Upper lobe of left lung (tissue), 6 donors: ENCODE measurements around the gene AOC3. TPM values are rescaled to one million over a fixed set of nuclear protein-coding genes. Genes with fewer than 3 reads are reported as not detected.
A peak's percentile ranks its signal among the peaks of the same experiment; 100 is the strongest.
"Not testable (repeated sequence)": the region's sequence is repeated elsewhere in the genome, so short reads cannot be mapped to it uniquely, and the experiment has no call there.

Experiments
- ATAC-seq, 2 donors: fragments of 200-7000 bp; cut with Tn5 transposase; one replicate each; pipeline ENCODE4 v1.9.1; 2022; ENCODE audit warnings: mild to moderate bottlenecking in 2 of 2, moderate library complexity in 2 of 2; ENCODE audit not compliant: low FRiP score in 2 of 2
- DNase-seq, 2 donors: peaks; one replicate each; pipeline ENCODE4 v3.0.0-alpha.2; 2019 to 2020
- H3K27ac ChIP-seq, 4 donors: fragments of 200-600 bp; sonication (generic); one replicate each; pipeline ENCODE4 v1.5.1; 2016 to 2019
- H3K27me3 ChIP-seq, 4 donors: fragments of 200-600 bp; sonication (generic); one replicate each; pipeline ENCODE4 v1.5.1; 2017 to 2019
- H3K36me3 ChIP-seq, 4 donors: fragments of 200-600 bp; sonication (generic); one replicate each; pipeline ENCODE4 v1.5.1; 2016 to 2019
- H3K4me1 ChIP-seq, 4 donors: fragments of 200-600 bp; sonication (generic); one replicate each; pipeline ENCODE4 v1.5.1; 2018 to 2019
- H3K4me3 ChIP-seq, 4 donors: fragments of 200-600 bp; sonication (generic); one replicate each; pipeline ENCODE4 v1.5.1; 2017 to 2019; ENCODE audit warnings: mild to moderate bottlenecking in 2 of 4, moderate library complexity in 1 of 4
- H3K9me3 ChIP-seq, 4 donors: fragments of 200-600 bp; sonication (generic); one replicate each; pipeline ENCODE4 v1.5.1; 2018 to 2019
- CTCF ChIP-seq, 6 experiments: fragments of 450-650 bp in 4 of 6; fragments of 200-600 bp in 2 of 6; sonication (generic) in 2 of 6; IDR thresholded peaks; one replicate each; pipeline ENCODE4 v1.5.1; 2016 to 2019; ENCODE audit warnings: antibody characterized with exemption in 6 of 6
- EP300 ChIP-seq, 4 donors: sonication (generic); formaldehyde crosslinking; IDR thresholded peaks; one replicate each; pipeline ENCODE4 v1.5.1; 2017; ENCODE audit warnings: antibody characterized with exemption in 4 of 4, control low read depth in 2 of 4
- POLR2A ChIP-seq, 4 donors: fragments of 450-650 bp; IDR thresholded peaks; one replicate each; pipeline ENCODE4 v1.5.1; 2016 to 2017; ENCODE audit warnings: antibody characterized with exemption in 4 of 4, mild to moderate bottlenecking in 2 of 4
- POLR2AphosphoS5 ChIP-seq, 2 donors: sonication (generic); formaldehyde crosslinking; IDR thresholded peaks; one replicate each; pipeline ENCODE4 v1.5.1; 2017; ENCODE audit warnings: antibody characterized with exemption in 2 of 2
- WGBS, 2 donors: methylation state at CpG; one replicate each; pipeline ENCODE4 v1.1.5; 2017 to 2018; 5-methylcytosine and 5-hydroxymethylcytosine counted together
- total RNA-seq, 6 donors: library from RNA; depleted of rRNA in 4 of 6; stranded (reverse); fragments of >200 nt in 4 of 6; gene quantifications; one replicate each; pipeline versions ENCODE4 v1.1.0 to v1.2.1, GENCODE V29; 2016 to 2021
- donor health status: DM: no; HTN: no; CAD: no; lungs with moderate emphysema.
- donor health status: DM: no; HTN: yes; CAD: no; lungs with severe emphysema.

Gene AOC3
- total RNA-seq, 6 donors from 2014 or later, result 76.9 to 210 (median 111) TPM

GRCh38 chr17:42882166-42882565, 31.2 kb downstream of the AOC3 start:
- Histone ChIP-seq H3K4me3 (no peak overlapping the region), H3K9me3 (no peaks in the 10 kb centered on the region), H3K27ac (no peak overlapping the region), H3K27me3 (no peaks in the 10 kb centered on the region), H3K4me1 (peaks cover 0 to 29% (median 12%) of the 10 kb centered on the region in 4 donors), H3K36me3 (no peaks in the 10 kb centered on the region)
- TF ChIP-seq POLR2AphosphoS5 (IDR thresholded peaks at IDR 0.05) (no peak), CTCF (IDR thresholded peaks at IDR 0.05) (no peak), EP300 (IDR thresholded peaks at IDR 0.05) (no peak), POLR2A (IDR thresholded peaks at IDR 0.05) (no peak)
- DNase-seq (no peak), ATAC-seq (no peak)
- WGBS, 2 donors, result 88 to 90% methylated on average over 8 of the region's 8 CpGs

- Histone ChIP-seq H3K4me1 (peaks cover 0 to 29% (median 12%) of the 10 kb centered on the region in 4 donors), H3K27me3 (no peaks in the 10 kb centered on the region), H3K27ac (no peak overlapping the region), H3K36me3 (no peaks in the 10 kb centered on the region), H3K4me3 (no peak overlapping the region), H3K9me3 (no peaks in the 10 kb centered on the region)
- DNase-seq (peak in 1 of 2 donors; percentile 27), ATAC-seq (no peak)
- WGBS, 2 donors, result 74 to 79% methylated on average over 7 of the region's 7 CpGs
- TF ChIP-seq POLR2AphosphoS5 (IDR thresholded peaks at IDR 0.05) (no peak), CTCF (IDR thresholded peaks at IDR 0.05) (no peak)
Observed at GRCh38 chr17:42883802-42884558, 33.0 kb downstream of the AOC3 start.

GRCh38 chr17:42885806-42886205, 34.8 kb downstream of the AOC3 start:
- DNase-seq, H3K4me3 ChIP-seq, H3K9me3 ChIP-seq, H3K36me3 ChIP-seq, H3K27me3 ChIP-seq, ATAC-seq: not testable (repeated sequence)
- Histone ChIP-seq H3K4me1 (peaks cover 0 to 29% (median 12%) of the 10 kb centered on the region in 4 donors), H3K27ac (peak overlapping the region in 3 of 4 donors; percentile 7 to 54 (median 24))
- WGBS, 2 donors, result 92 to 94% methylated on average over 3 of the region's 3 CpGs

GRCh38 chr17:42886283-42887176, 35.5 kb downstream of the AOC3 start:
- Histone ChIP-seq H3K9me3 (no peaks in the 10 kb centered on the region), H3K4me1 (peaks cover 4 to 25% (median 18%) of the 10 kb centered on the region in 4 donors), H3K27me3 (no peaks in the 10 kb centered on the region), H3K36me3 (no peaks in the 10 kb centered on the region), H3K4me3 (no peak overlapping the region), H3K27ac (peak overlapping the region in 3 of 4 donors; percentile 7 to 54 (median 24))
- TF ChIP-seq POLR2AphosphoS5 (IDR thresholded peaks at IDR 0.05) (no peak), CTCF (IDR thresholded peaks at IDR 0.05) (no peak), POLR2A (IDR thresholded peaks at IDR 0.05) (no peak), EP300 (IDR thresholded peaks at IDR 0.05) (no peak)
- DNase-seq (no peak), ATAC-seq (peak in 1 of 2 donors; percentile 52)
- WGBS, 2 donors, result 43 to 59% methylated on average over 15 of the region's 15 CpGs

- no peak overlapping the region for H3K27ac ChIP-seq
- ATAC-seq (no peak), DNase-seq (no peak)
- H3K9me3 ChIP-seq, result no peaks in the 10 kb centered on the region
- H3K36me3 ChIP-seq, result no peaks in the 10 kb centered on the region
- H3K4me1 ChIP-seq, result peaks cover 34 to 54% (median 47%) of the 10 kb centered on the region in 4 donors
- WGBS, 2 donors, result 93 to 95% methylated on average over 7 of the region's 7 CpGs
- no peaks in the 10 kb centered on the region for H3K27me3 ChIP-seq
- no peak overlapping the region for H3K4me3 ChIP-seq
- TF ChIP-seq CTCF (IDR thresholded peaks at IDR 0.05) (no peak), POLR2A (IDR thresholded peaks at IDR 0.05) (no peak), EP300 (IDR thresholded peaks at IDR 0.05) (no peak), POLR2AphosphoS5 (IDR thresholded peaks at IDR 0.05) (no peak)
Observed at GRCh38 chr17:42889809-42890208, 38.8 kb downstream of the AOC3 start.
